PC-3 (cell line): Measurements from ENCODE around the gene PAEP. TPM values are rescaled to one million over a fixed set of nuclear protein-coding genes. Genes with fewer than 3 reads are reported as not detected.
A peak's percentile ranks its signal among the peaks of the same experiment; 100 is the strongest.

ENCODE experiments used
- ATAC-seq: fragments of 200-7000 bp; cut with Tn5 transposase; 2 replicates; pipeline ENCODE4 v1.9.1; 2020; ENCODE audit warnings: mild to moderate bottlenecking, moderate library complexity
- BruUV-seq: library from RNA; stranded (reverse); fragments of 400-500 nt; replicated peaks from 2 replicates; lab custom pipeline; 2021; lab: Mats Ljungman, UMichigan
- CTCF ChIA-PET: fragments of 300-600 bp; sonication (Branson Sonifier 250); formaldehyde crosslinking; loops from one replicate; lab custom pipeline; 2022; ENCODE audit warnings: antibody characterized with exemption; lab: Charles Lee
- POLR2A ChIA-PET: fragments of 300-600 bp; sonication (Branson Sonifier 250); formaldehyde crosslinking; loops from one replicate; lab custom pipeline; 2022; ENCODE audit warnings: antibody characterized with exemption; ENCODE audit not compliant: unreplicated experiment; lab: Charles Lee
- DNase-seq: peaks from one replicate; pipeline ENCODE4 v3.0.0-alpha.2; 2015
- H2AFZ ChIP-seq: fragments of 300-600 bp; sonication (generic); 2 replicates; pipeline ENCODE4 v1.6.0; 2016; ENCODE audit warnings: antibody characterized with exemption, low read length
- H3F3A ChIP-seq: fragments of 300-600 bp; sonication (generic); one replicate; pipeline ENCODE4 v1.6.0; 2017; ENCODE audit warnings: antibody characterized with exemption, low read length, control low read depth, mild to moderate bottlenecking; ENCODE audit not compliant: unreplicated experiment
- H3K27ac ChIP-seq: fragments of 300-600 bp; sonication (generic); 2 replicates; pipeline ENCODE4 v1.5.1; 2016; ENCODE audit warnings: mild to moderate bottlenecking, low read length
- H3K27me3 ChIP-seq: fragments of 300-600 bp; sonication (generic); 2 replicates; pipeline ENCODE4 v1.6.1; 2016; ENCODE audit warnings: low read length, mixed read lengths
- H3K36me3 ChIP-seq: fragments of 300-600 bp; sonication (generic); 2 replicates; pipeline ENCODE4 v1.6.1; 2016; ENCODE audit warnings: low read depth, mixed run types, low read length, mixed read lengths
- H3K4me1 ChIP-seq: fragments of 300-600 bp; sonication (generic); 2 replicates; pipeline ENCODE4 v1.5.1; 2016; ENCODE audit warnings: low read length; ENCODE audit not compliant: insufficient read depth
- H3K4me2 ChIP-seq: fragments of 300-600 bp; sonication (generic); 2 replicates; pipeline ENCODE4 v1.6.0; 2016; ENCODE audit warnings: low read length
- H3K4me3 ChIP-seq: fragments of 300-600 bp; sonication (generic); 2 replicates; pipeline ENCODE4 v1.5.1; 2016; ENCODE audit warnings: mild to moderate bottlenecking, low read length, mixed read lengths
- H3K79me2 ChIP-seq: fragments of 300-600 bp; sonication (generic); 2 replicates; pipeline ENCODE4 v1.6.1; 2017; ENCODE audit warnings: low read length, mixed read lengths
- H3K9ac ChIP-seq: fragments of 300-600 bp; sonication (generic); 2 replicates; pipeline ENCODE4 v1.6.0; 2016; ENCODE audit warnings: mild to moderate bottlenecking, low read length
- H3K9me2 ChIP-seq: fragments of 300-600 bp; sonication (generic); replicated peaks from 2 replicates; pipeline ENCODE4 v1.6.1; 2016; ENCODE audit warnings: mixed run types, low read length, mixed read lengths
- H3K9me3 ChIP-seq: fragments of 300-600 bp; sonication (generic); 2 replicates; pipeline ENCODE4 v1.6.1; 2016; ENCODE audit warnings: low read length, mixed read lengths
- H4K20me1 ChIP-seq: fragments of 300-600 bp; sonication (generic); 2 replicates; pipeline ENCODE4 v1.6.1; 2016; ENCODE audit warnings: low read length, mixed read lengths
- CTCF ChIP-seq: fragments of 300-600 bp; sonication (generic); conservative IDR thresholded peaks from 2 replicates; pipeline ENCODE4 v1.5.1; 2017; ENCODE audit warnings: antibody characterized with exemption, low read depth, mild to moderate bottlenecking, low read length
- EZH2phosphoT487 ChIP-seq: fragments of 300-600 bp; sonication (generic); IDR thresholded peaks from 2 replicates; pipeline ENCODE4 v1.6.1; 2018; ENCODE audit warnings: mild to moderate bottlenecking, antibody characterized with exemption, low read length, borderline replicate concordance
- intact Hi-C: fragments of 100-400 bp; cut with micrococcal nuclease; formaldehyde crosslinking; loops from 2 replicates; pipeline ENCODE4 v1.9.0; 2023
- total RNA-seq: library from RNA; depleted of rRNA; stranded (reverse); fragments of >200 nt; gene quantifications from 2 replicates; pipeline ENCODE4 v1.2.3, GENCODE V29; 2014; rRNA removed

The PAEP gene
- total RNA-seq, 1 experiment from 2014 or later, result not detected

- no peak overlapping the region for H3K4me2 ChIP-seq
- no peaks in the 10 kb centered on the region for H3K9me2 ChIP-seq
- H3K79me2 ChIP-seq, result no peaks in the 10 kb centered on the region
- no peaks in the 10 kb centered on the region for H4K20me1 ChIP-seq
- H3K9me3 ChIP-seq, result no peaks in the 10 kb centered on the region
- CTCF ChIA-PET, result no interaction called here
- H3K27me3 ChIP-seq, result peaks cover 13% of the 10 kb centered on the region
- intact Hi-C loops, result no loop called here
- DNase-seq, result no peak
- TF ChIP-seq EZH2phosphoT487, result no peak
- TF ChIP-seq CTCF, result 0 out of 2 replicates have a peak, but pooled peaks have one; percentile 24
- no peaks in the 10 kb centered on the region for H3F3A ChIP-seq
- H2AFZ ChIP-seq, result no peak overlapping the region
- no peaks in the 10 kb centered on the region for H3K4me1 ChIP-seq
- no peak overlapping the region for H3K4me3 ChIP-seq
- no peak overlapping the region for H3K9ac ChIP-seq
- H3K27ac ChIP-seq, result no peak overlapping the region
- H3K36me3 ChIP-seq, result no peaks in the 10 kb centered on the region
- no TSS peak for BruUV-seq
- POLR2A ChIA-PET, result no interaction called here
- no peak for ATAC-seq
Observed at GRCh38 chr9:135615666-135616618, 54.4 kb downstream of the PAEP start.

Other genes with a start within 250 kb of the PAEP start
- gene PPP1R26, start 82.0 kb upstream of the PAEP start, total RNA-seq, result 22.6 and 30.6 TPM in 2 replicates
- gene MRPS2, start 61.1 kb upstream of the PAEP start, total RNA-seq, result 62.4 and 73.4 TPM in 2 replicates
- not detected in 2 replicates for gene LCN1, start 40.3 kb upstream of the PAEP start, total RNA-seq
- gene OBP2A, start 15.6 kb upstream of the PAEP start, total RNA-seq, result not detected in 2 replicates
- not detected in 2 replicates for gene GLT6D1, start 77.8 kb downstream of the PAEP start, total RNA-seq
- gene LCN9, start 101.6 kb downstream of the PAEP start, total RNA-seq, result not detected in 2 replicates
- gene SOHLH1, start 137.7 kb downstream of the PAEP start, total RNA-seq, result not detected in 2 replicates
- gene KCNT1, start 140.4 kb downstream of the PAEP start, total RNA-seq, result not detected in 2 replicates